HG02588 (cell line): Measurements from ENCODE around the gene CDH12.
"Not testable (repeated sequence)": the region's sequence is repeated elsewhere in the genome, so short reads cannot be mapped to it uniquely, and the experiment has no call there.

ENCODE experiments used
- ATAC-seq: cut with Tn5 transposase; IDR thresholded peaks from one replicate; pipeline ENCODE4 v1.9.1; 2021; ENCODE audit warnings: mild to moderate bottlenecking, moderate library complexity; ENCODE audit not compliant: unreplicated experiment

Gene CDH12

GRCh38 chr5:22471154-22471553 is 382.0 kb downstream of the CDH12 start:
- no peak for ATAC-seq

GRCh38 chr5:22470408-22470807 is 382.7 kb downstream of the CDH12 start:
- no peak for ATAC-seq

- no peak for ATAC-seq
These were observed 387.5 kb downstream of the CDH12 start for GRCh38 chr5:22465616-22466015.

GRCh38 chr5:22465177-22465576 is 388.0 kb downstream of the CDH12 start:
- ATAC-seq = no peak

GRCh38 chr5:22460189-22460588 is 393.0 kb downstream of the CDH12 start:
- ATAC-seq = no peak

GRCh38 chr5:22432905-22433304 is 420.2 kb downstream of the CDH12 start:
- ATAC-seq = no peak

GRCh38 chr5:22431840-22432239 is 421.3 kb downstream of the CDH12 start:
- ATAC-seq = no peak

GRCh38 chr5:22431406-22431805 is 421.7 kb downstream of the CDH12 start:
- no peak for ATAC-seq

- no peak for ATAC-seq
These were observed 441.4 kb downstream of the CDH12 start for GRCh38 chr5:22411554-22412349.

- no peak for ATAC-seq
These were observed 461.2 kb downstream of the CDH12 start for GRCh38 chr5:22391956-22392355.

- ATAC-seq = no peak
These were observed 462.3 kb downstream of the CDH12 start for GRCh38 chr5:22390888-22391287.

GRCh38 chr5:22372826-22373660 is 480.1 kb downstream of the CDH12 start:
- ATAC-seq = no peak

- ATAC-seq = no peak
These were observed 480.8 kb downstream of the CDH12 start for GRCh38 chr5:22372376-22372775.

- no peak for ATAC-seq
These were observed 498.2 kb downstream of the CDH12 start for GRCh38 chr5:22354956-22355355.

- ATAC-seq = no peak
These were observed 500.7 kb downstream of the CDH12 start for GRCh38 chr5:22352493-22352892.

GRCh38 chr5:22351178-22351577 is 502.0 kb downstream of the CDH12 start:
- no peak for ATAC-seq

- ATAC-seq = no peak
These were observed 505.1 kb downstream of the CDH12 start for GRCh38 chr5:22348027-22348426.

- no peak for ATAC-seq
These were observed 509.1 kb downstream of the CDH12 start for GRCh38 chr5:22344000-22344399.

GRCh38 chr5:22341406-22341805 is 511.7 kb downstream of the CDH12 start:
- no peak for ATAC-seq

GRCh38 chr5:22332949-22333348 is 520.2 kb downstream of the CDH12 start:
- ATAC-seq = not testable (repeated sequence)

GRCh38 chr5:22329683-22330082 is 523.5 kb downstream of the CDH12 start:
- no peak for ATAC-seq

- no peak for ATAC-seq
These were observed 533.3 kb downstream of the CDH12 start for GRCh38 chr5:22319798-22320197.
